H1 (cell line): ENCODE measurements around the gene CPA3. TPM values are rescaled to one million over a fixed set of nuclear protein-coding genes. Genes with fewer than 3 reads are reported as not detected.

ENCODE experiments used
- CTCF ChIA-PET: fragments of 300-600 bp; sonication (Branson Sonifier 250); formaldehyde crosslinking; loops from one replicate; lab custom pipeline; 2021; ENCODE audit not compliant: partially characterized antibody; lab: Charles Lee
- POLR2A ChIA-PET: fragments of 300-600 bp; sonication (Branson Sonifier 250); formaldehyde crosslinking; loops from one replicate; lab custom pipeline; 2021; ENCODE audit warnings: inconsistent platforms; ENCODE audit not compliant: partially characterized antibody; lab: Charles Lee
- DNase-seq, 2 experiments: peaks; one replicate each; pipeline versions ENCODE4 v3.0.0 to v3.0.0-alpha.2; 2010 to 2022; ENCODE audit warnings: low spot score in 2 of 2, low read depth in 1 of 2, mixed read lengths in 1 of 2
- FAIRE-seq: peaks from 2 replicates; lab custom pipeline; 2011; peaks lifted over from hg19 to GRCh38; lab: Jason Lieb, UNC
- H2AFZ ChIP-seq: 2 replicates; pipeline ENCODE4 v1.8.1; 2012; ENCODE audit warnings: low read length, inconsistent platforms
- H2AK5ac ChIP-seq: 2 replicates; pipeline ENCODE4 v1.6.1; 2013; ENCODE audit warnings: low read depth, low read length
- H2BK120ac ChIP-seq: replicated peaks from 2 replicates; pipeline ENCODE3; 2013; ENCODE audit warnings: low read depth, low read length, inconsistent platforms
- H2BK12ac ChIP-seq: 2 replicates; pipeline ENCODE4 v1.6.1; 2013; ENCODE audit warnings: low read depth, low read length
- H2BK15ac ChIP-seq: 2 replicates; pipeline ENCODE4 v1.6.1; 2013; ENCODE audit warnings: low read length
- H2BK20ac ChIP-seq: 2 replicates; pipeline ENCODE4 v1.6.1; 2013; ENCODE audit warnings: low read length
- H2BK5ac ChIP-seq: 2 replicates; pipeline ENCODE4 v1.6.1; 2013; ENCODE audit warnings: low read depth, low read length
- H3K14ac ChIP-seq: 2 replicates; pipeline ENCODE4 v1.6.1; 2013; ENCODE audit warnings: inconsistent platforms; ENCODE audit not compliant: insufficient read length
- H3K18ac ChIP-seq: 2 replicates; pipeline ENCODE4 v1.6.1; 2013; ENCODE audit warnings: low read length; ENCODE audit errors: extremely low read depth
- H3K23ac ChIP-seq: 2 replicates; pipeline ENCODE4 v1.6.1; 2013; ENCODE audit warnings: inconsistent platforms; ENCODE audit not compliant: insufficient read length
- H3K23me2 ChIP-seq: 2 replicates; pipeline ENCODE4 v1.6.1; 2013; ENCODE audit warnings: low read depth, low read length
- H3K27ac ChIP-seq: 2 replicates; pipeline ENCODE4 v1.6.1; 2011; ENCODE audit warnings: low read depth, low read length, inconsistent platforms
- H3K27me3 ChIP-seq, 4 experiments: replicated peaks in 1 of 4; 1 replicate in 1 of 4; 2 replicates in 3 of 4; pipeline versions ENCODE4 v1.6.1 to v1.8.1; 2011 to 2013; ENCODE audit warnings: low read length in 3 of 4, mild to moderate bottlenecking in 3 of 4, inconsistent platforms in 2 of 4, mixed read lengths in 2 of 4, moderate library complexity in 1 of 4; ENCODE audit not compliant: control insufficient read depth in 3 of 4, insufficient read depth in 3 of 4; ENCODE audit errors: extremely low read depth in 1 of 4
- H3K36me3 ChIP-seq, 4 experiments: 2 replicates each; pipeline versions ENCODE4 v1.6.1 to v1.8.1; 2011 to 2013; ENCODE audit warnings: mild to moderate bottlenecking in 4 of 4, low read length in 3 of 4, moderate library complexity in 2 of 4, control low read depth in 1 of 4, inconsistent platforms in 1 of 4; ENCODE audit not compliant: insufficient read depth in 4 of 4, control insufficient read depth in 2 of 4
- H3K4ac ChIP-seq: replicated peaks from 2 replicates; pipeline ENCODE3; 2013; ENCODE audit warnings: low read length, low read depth, mixed read lengths, inconsistent platforms; ENCODE audit not compliant: insufficient read length
- H3K4me1 ChIP-seq, 4 experiments: replicated peaks in 1 of 4; 1 replicate in 1 of 4; 2 replicates in 3 of 4; pipeline versions ENCODE4 v1.6.1 to v1.8.1; 2011 to 2013; ENCODE audit warnings: low read length in 3 of 4, inconsistent platforms in 2 of 4, mixed read lengths in 1 of 4; ENCODE audit not compliant: insufficient read depth in 4 of 4, control insufficient read depth in 3 of 4
- H3K4me2 ChIP-seq, 2 experiments: 2 replicates each; pipeline versions ENCODE4 v1.6.1 to v1.8.1; 2011 to 2013; ENCODE audit warnings: low read depth in 2 of 2, low read length in 2 of 2, control low read depth in 1 of 2, inconsistent platforms in 1 of 2, mild to moderate bottlenecking in 1 of 2; ENCODE audit not compliant: insufficient read depth in 1 of 2
- H3K4me3 ChIP-seq, 4 experiments: fragments of 200-600, 300-600 bp in 1 of 4; sonication (generic), shearing (Covaris generic), sonication (Bioruptor Twin) in 1 of 4; 2 replicates each; pipeline versions ENCODE4 v1.5.1 to v1.8.1; 2011 to 2016; ENCODE audit warnings: low read length in 4 of 4, low read depth in 3 of 4, control low read depth in 2 of 4, inconsistent platforms in 2 of 4, mild to moderate bottlenecking in 2 of 4, mixed read lengths in 1 of 4, moderate library complexity in 1 of 4; ENCODE audit not compliant: insufficient read depth in 2 of 4; ENCODE audit errors: extremely low read depth in 1 of 4
- H3K56ac ChIP-seq: replicated peaks from 2 replicates; pipeline ENCODE3; 2013; ENCODE audit warnings: low read depth, mild to moderate bottlenecking, mixed read lengths, low read length, inconsistent platforms; ENCODE audit not compliant: insufficient read length
- H3K79me1 ChIP-seq: 2 replicates; pipeline ENCODE4 v1.6.1; 2013; ENCODE audit warnings: low read depth, low read length, control low read depth
- H3K79me2 ChIP-seq, 2 experiments: 2 replicates each; pipeline versions ENCODE4 v1.6.1 to v1.8.1; 2012 to 2013; ENCODE audit warnings: low read length in 2 of 2, mild to moderate bottlenecking in 2 of 2, inconsistent platforms in 1 of 2; ENCODE audit not compliant: insufficient read depth in 2 of 2, control insufficient read depth in 1 of 2
- H3K9ac ChIP-seq, 4 experiments: replicated peaks in 1 of 4; 1 replicate in 1 of 4; 2 replicates in 3 of 4; pipeline versions ENCODE4 v1.6.1 to v1.8.1; 2011 to 2013; ENCODE audit warnings: low read depth in 3 of 4, low read length in 3 of 4, control low read depth in 2 of 4, mild to moderate bottlenecking in 2 of 4, moderate library complexity in 2 of 4, inconsistent platforms in 1 of 4; ENCODE audit errors: extremely low read depth in 1 of 4
- H3K9me3 ChIP-seq, 2 experiments: 2 replicates each; pipeline versions ENCODE4 v1.6.1 to v1.8.1; 2012 to 2013; ENCODE audit warnings: mild to moderate bottlenecking in 2 of 2, moderate library complexity in 2 of 2, control low read depth in 1 of 2, inconsistent platforms in 1 of 2, low read depth in 1 of 2, low read length in 1 of 2, mixed read lengths in 1 of 2; ENCODE audit not compliant: insufficient read depth in 2 of 2
- H4K20me1 ChIP-seq, 2 experiments: replicated peaks in 1 of 2; 2 replicates each; pipeline versions ENCODE3 to v1.8.1; 2011 to 2013; ENCODE audit warnings: inconsistent platforms in 2 of 2, low read length in 2 of 2, mild to moderate bottlenecking in 1 of 2; ENCODE audit not compliant: insufficient read depth in 2 of 2, control insufficient read depth in 1 of 2
- H4K5ac ChIP-seq: 2 replicates; pipeline ENCODE4 v1.6.1; 2013; ENCODE audit warnings: low read length, low read depth, mixed read lengths, inconsistent platforms; ENCODE audit not compliant: insufficient read length
- H4K8ac ChIP-seq: 2 replicates; pipeline ENCODE4 v1.8.0; 2013; ENCODE audit warnings: mild to moderate bottlenecking, moderate library complexity, low read length, inconsistent platforms; ENCODE audit not compliant: insufficient read depth; ENCODE audit errors: extremely low read depth
- H4K91ac ChIP-seq: replicated peaks from 2 replicates; pipeline ENCODE3; 2013; ENCODE audit warnings: low read length, mixed read lengths, inconsistent platforms; ENCODE audit not compliant: insufficient read length
- BACH1 ChIP-seq: IDR thresholded peaks from 2 replicates; pipeline ENCODE4 v1.6.1; 2012; ENCODE audit warnings: low read length, improper control_type of control experiment
- CHD2 ChIP-seq: IDR thresholded peaks from 2 replicates; pipeline ENCODE4 v1.6.1; 2012; ENCODE audit warnings: low read length, improper control_type of control experiment
- CTBP2 ChIP-seq: IDR thresholded peaks from 2 replicates; pipeline ENCODE4 v1.7.0; 2011; ENCODE audit warnings: borderline replicate concordance, mild to moderate bottlenecking, moderate library complexity, mixed read lengths, low read length; ENCODE audit not compliant: insufficient read depth, insufficient read length
- E2F6 ChIP-seq: IDR thresholded peaks from 2 replicates; pipeline ENCODE4 v1.6.1; 2012; ENCODE audit warnings: inconsistent platforms
- JUN ChIP-seq: IDR thresholded peaks from 2 replicates; pipeline ENCODE4 v1.6.1; 2011; ENCODE audit warnings: low read depth, mild to moderate bottlenecking, improper control_type of control experiment, low read length
- KDM4A ChIP-seq: IDR thresholded peaks from one replicate; pipeline ENCODE4 v1.7.1; 2012; ENCODE audit warnings: low read depth, mild to moderate bottlenecking, moderate library complexity, low read length, inconsistent platforms; ENCODE audit not compliant: severe bottlenecking
- NANOG ChIP-seq: IDR thresholded peaks from 2 replicates; pipeline ENCODE4 v1.6.1; 2011; ENCODE audit warnings: low read length, low read depth, mild to moderate bottlenecking, inconsistent platforms; ENCODE audit not compliant: insufficient read depth, poor library complexity, severe bottlenecking
- NRF1 ChIP-seq: IDR thresholded peaks from 2 replicates; pipeline ENCODE4 v1.6.1; 2011; ENCODE audit warnings: mild to moderate bottlenecking, low read depth, low read length, improper control_type of control experiment
- POLR2A ChIP-seq, 2 experiments: IDR thresholded peaks; 1 replicate in 1 of 2; 2 replicates in 1 of 2; pipeline ENCODE4 v1.6.1; 2011; ENCODE audit warnings: low read depth in 2 of 2, low read length in 2 of 2, mild to moderate bottlenecking in 2 of 2; ENCODE audit errors: control extremely low read depth in 1 of 2
- SIRT6 ChIP-seq: IDR thresholded peaks from one replicate; pipeline ENCODE4 v1.7.1; 2012; ENCODE audit warnings: low read length, inconsistent platforms
- TAF7 ChIP-seq: optimal IDR thresholded peaks from 2 replicates; pipeline ENCODE3; 2011; ENCODE audit warnings: low read depth, mild to moderate bottlenecking, inconsistent platforms, low read length, moderate library complexity, borderline replicate concordance
- YY1 ChIP-seq: IDR thresholded peaks from 2 replicates; pipeline ENCODE4 v1.6.1; 2011; ENCODE audit warnings: low read depth, mild to moderate bottlenecking, low read length
- ZNF274 ChIP-seq: IDR thresholded peaks from 2 replicates; pipeline ENCODE4 v1.7.0; 2012; ENCODE audit warnings: low read length, borderline replicate concordance; ENCODE audit errors: extremely low read depth
- WGBS, 2 experiments: shearing (Covaris generic) in 1 of 2; methylation state at CpG; one replicate each; pipeline versions ENCODE4 v1.1.6 to v1.1.7; 2013 to 2015; ENCODE audit warnings: low lambda C conversion rate in 2 of 2, mixed read lengths in 2 of 2, inconsistent platforms in 1 of 2, low coverage in 1 of 2, missing lambda C conversion rate in 1 of 2; ENCODE audit not compliant: insufficient replicate concordance in 2 of 2, insufficient coverage in 1 of 2, insufficient read length in 1 of 2; ENCODE audit errors: extremely low coverage in 1 of 2, missing lambda C conversion rate in 1 of 2; 5-methylcytosine and 5-hydroxymethylcytosine counted together
- polyA plus RNA-seq, 7 experiments: library from polyadenylated mRNA; depleted of rRNA in 3 of 7; stranded (reverse) in 5 of 7; unstranded in 2 of 7; fragments of >200 nt in 5 of 7; fragments of 200-250 nt in 2 of 7; gene quantifications; 1 replicate in 5 of 7; 2 replicates in 1 of 7; 4 replicates in 1 of 7; pipeline versions ENCODE4 v1.2.1 to v1.2.3, GENCODE V29; 2011 to 2013; ENCODE audit warnings: missing spikeins in 2 of 7, mixed read lengths in 2 of 7
- total RNA-seq: library from RNA; stranded (reverse); fragmentation: NEBNext Ultra II Directional; extraction: Animal tissue kit (Norgen Biotek cat#: 25700); gene quantifications from 2 replicates; pipeline ENCODE4 v1.2.1, GENCODE V29; 2021

The CPA3 gene
- total and polyA plus RNA-seq, 2 of the 8 experiments (the other 6 are each of a cell fraction or from before 2014, with no cell fraction given): not detected

DNA sequence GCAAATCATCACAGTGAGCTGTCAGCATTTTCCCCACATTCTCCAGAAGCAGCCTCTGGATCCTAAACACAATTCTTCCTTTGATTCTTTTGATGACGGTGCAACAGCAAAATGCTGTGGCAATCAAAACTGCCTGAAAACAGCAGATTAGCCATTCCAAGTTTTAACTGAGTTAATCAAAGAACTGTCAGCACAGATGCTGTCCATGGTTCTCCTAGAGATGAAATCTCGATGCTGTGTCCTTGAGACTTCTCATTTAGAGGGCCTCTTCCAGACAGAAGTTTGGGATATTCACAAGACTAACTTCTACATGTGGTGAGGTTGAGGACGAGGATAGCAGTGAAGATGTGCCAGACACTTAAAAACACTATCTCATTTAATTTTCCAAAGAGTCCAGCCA, 75.9 kb downstream of the CPA3 start:
- H3K27ac ChIP-seq: no peak overlapping the region
- WGBS, 2 experiments: 78% methylated on average over 3 of the region's 3 CpGs; no CpG with 5 or more reads in 1 of the 2 experiments
- no peak overlapping the region for H3K23ac ChIP-seq
- CTCF ChIA-PET: interaction anchor here (0.6 to 12.0 kb wide), 7 partner anchors 9 to 561 kb away, joined by 3 to 189 read pairs (median 6); partner anchors contain the start of gene CPA3
- no peak overlapping the region for H3K56ac ChIP-seq
- H3K23me2 ChIP-seq: no peaks in the 10 kb centered on the region
- H4K5ac ChIP-seq: no peak overlapping the region
- TF ChIP-seq BACH1 (no peak), NANOG (no peak), YY1 (no peak), E2F6 (no peak), KDM4A (no peak), CHD2 (no peak), CTBP2 (no peak), POLR2A (IDR thresholded peaks at IDR 0.05; ENCODE audit: control extremely low read depth in 1 of 2, low read depth in 2 of 2, low read length in 2 of 2) (no peak), SIRT6 (no peak), JUN (no peak), ZNF274 (no peak), TAF7 (no peak), NRF1 (no peak)
- no peaks in the 10 kb centered on the region for H3K36me3 ChIP-seq
- no peak overlapping the region for H2BK15ac ChIP-seq
- no peaks in the 10 kb centered on the region for H3K79me2 ChIP-seq
- H3K4me3 ChIP-seq: no peak overlapping the region
- no peaks in the 10 kb centered on the region for H3K9me3 ChIP-seq
- POLR2A ChIA-PET: no interaction called here
- H4K8ac ChIP-seq: no peak overlapping the region
- no peak overlapping the region for H3K4ac ChIP-seq
- no peaks in the 10 kb centered on the region for H3K79me1 ChIP-seq
- H3K18ac ChIP-seq: no peak overlapping the region
- H2BK120ac ChIP-seq: no peak overlapping the region
- no peaks in the 10 kb centered on the region for H3K27me3 ChIP-seq
- H2AFZ ChIP-seq: no peak overlapping the region; the same call in 1 of the 2 replicates
- H3K9ac ChIP-seq: no peak overlapping the region
- FAIRE-seq: no peak
- no peaks in the 10 kb centered on the region for H3K4me1 ChIP-seq
- H3K14ac ChIP-seq: no peak overlapping the region
- no peaks in the 10 kb centered on the region for H4K20me1 ChIP-seq
- no peak overlapping the region for H2BK20ac ChIP-seq
- H3K4me2 ChIP-seq: no peak overlapping the region
- no peak overlapping the region for H2BK5ac ChIP-seq
- no peak overlapping the region for H4K91ac ChIP-seq
- no peak overlapping the region for H2BK12ac ChIP-seq
- DNase-seq: no peak
- no peak overlapping the region for H2AK5ac ChIP-seq
